OCI-LY7 (cell line): ENCODE results near the gene RAB31.

ENCODE experiments used
- EZH2phosphoT487 ChIP-seq: fragments of 200-600 bp; sonication (generic); IDR thresholded peaks from 2 replicates; pipeline ENCODE4 v1.6.1; 2018; ENCODE audit warnings: low read depth, borderline replicate concordance, mild to moderate bottlenecking, mixed run types, antibody characterized with exemption, low read length, moderate library complexity, mixed read lengths
- TF ChIP-seq, protein P1 (sequence below): fragments of 200-600 bp; sonication (generic); conservative IDR thresholded peaks from 2 replicates; pipeline ENCODE4 v1.5.1; 2014; ENCODE audit warnings: mild to moderate bottlenecking, antibody characterized with exemption, low read length, moderate library complexity, mixed read lengths

DNA sequence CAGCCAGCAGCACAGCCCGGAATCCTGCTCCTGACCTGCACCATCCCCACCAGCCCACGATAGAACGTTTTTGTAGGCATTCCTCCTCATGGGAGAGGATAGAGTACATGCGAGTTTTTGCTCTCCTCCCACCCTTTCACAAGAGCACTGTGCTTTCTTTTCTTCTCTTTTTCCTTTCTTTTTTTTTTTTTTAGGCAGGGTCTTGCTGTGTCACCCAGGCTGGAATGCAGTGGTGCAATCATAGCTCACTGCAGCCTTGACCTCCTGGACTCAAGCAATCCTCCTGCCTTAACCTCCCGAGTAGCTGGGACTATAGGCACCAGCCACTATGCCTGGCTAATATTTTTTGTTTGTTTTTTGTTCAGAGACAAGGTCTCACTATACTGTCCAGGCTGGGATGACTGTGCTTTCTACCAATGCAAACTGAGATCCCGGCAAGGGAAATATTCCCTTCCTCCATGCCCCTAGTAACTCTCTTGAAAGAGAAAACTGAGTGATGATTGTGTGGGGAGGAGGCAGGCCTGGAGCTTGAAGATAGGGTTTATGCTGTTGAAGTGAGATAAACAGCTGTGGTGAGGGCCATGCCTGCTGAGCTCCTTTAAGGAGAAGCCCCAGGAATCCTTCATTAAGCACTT, 95.1 kb downstream of the RAB31 start:
- TF ChIP-seq, protein P1, sequence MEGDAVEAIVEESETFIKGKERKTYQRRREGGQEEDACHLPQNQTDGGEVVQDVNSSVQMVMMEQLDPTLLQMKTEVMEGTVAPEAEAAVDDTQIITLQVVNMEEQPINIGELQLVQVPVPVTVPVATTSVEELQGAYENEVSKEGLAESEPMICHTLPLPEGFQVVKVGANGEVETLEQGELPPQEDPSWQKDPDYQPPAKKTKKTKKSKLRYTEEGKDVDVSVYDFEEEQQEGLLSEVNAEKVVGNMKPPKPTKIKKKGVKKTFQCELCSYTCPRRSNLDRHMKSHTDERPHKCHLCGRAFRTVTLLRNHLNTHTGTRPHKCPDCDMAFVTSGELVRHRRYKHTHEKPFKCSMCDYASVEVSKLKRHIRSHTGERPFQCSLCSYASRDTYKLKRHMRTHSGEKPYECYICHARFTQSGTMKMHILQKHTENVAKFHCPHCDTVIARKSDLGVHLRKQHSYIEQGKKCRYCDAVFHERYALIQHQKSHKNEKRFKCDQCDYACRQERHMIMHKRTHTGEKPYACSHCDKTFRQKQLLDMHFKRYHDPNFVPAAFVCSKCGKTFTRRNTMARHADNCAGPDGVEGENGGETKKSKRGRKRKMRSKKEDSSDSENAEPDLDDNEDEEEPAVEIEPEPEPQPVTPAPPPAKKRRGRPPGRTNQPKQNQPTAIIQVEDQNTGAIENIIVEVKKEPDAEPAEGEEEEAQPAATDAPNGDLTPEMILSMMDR: no peak
- no peak for TF ChIP-seq EZH2phosphoT487
